Caki2 (cell line): ENCODE measurements around the gene KDR. TPM values are rescaled to one million over a fixed set of nuclear protein-coding genes. Genes with fewer than 3 reads are reported as not detected.

Experiments used
- DNase-seq: peaks from one replicate; pipeline ENCODE4 v3.0.0-alpha.2; 2015; ENCODE audit warnings: low read depth
- in situ Hi-C: cut with HindIII; loops from 2 replicates; pipeline ENCODE4 v1.10.0; 2016; ENCODE audit warnings: low sequenced_read_pairs, low pct_unique_long_range_greater_than_20kb, mixed read lengths
- total RNA-seq: library from RNA; depleted of rRNA; stranded (reverse); fragments of >200 nt; shearing (Covaris generic); gene quantifications from 2 replicates; pipeline ENCODE4 v1.2.3, GENCODE V29; 2014; ENCODE audit warnings: low replicate concordance

The KDR gene
- total RNA-seq, 1 experiment from 2014 or later: not detected

GRCh38 chr4:55125763-55126541 is 557 bp upstream of the KDR start:
- no peak for DNase-seq
- in situ Hi-C loops: no loop called here

GRCh38 chr4:55124322-55125076 is 896 bp downstream of the KDR start:
- DNase-seq: no peak
- in situ Hi-C loops: no loop called here

GRCh38 chr4:55123791-55124190 is 1.6 kb downstream of the KDR start:
- in situ Hi-C loops: no loop called here
- DNase-seq: no peak

GRCh38 chr4:55122235-55122634 is 3.2 kb downstream of the KDR start:
- DNase-seq: no peak
- in situ Hi-C loops: no loop called here

- in situ Hi-C loops: no loop called here
Observed at GRCh38 chr4:55121246-55121645, 4.1 kb downstream of the KDR start.

GRCh38 chr4:55118397-55118796 is 7.0 kb downstream of the KDR start:
- DNase-seq: no peak
- in situ Hi-C loops: no loop called here

More at GRCh38 chr4:55121246-55121645, 4.1 kb downstream of the KDR start:
- no peak for DNase-seq

GRCh38 chr4:55117511-55117910 is 7.9 kb downstream of the KDR start:
- DNase-seq: no peak
- in situ Hi-C loops: no loop called here

- in situ Hi-C loops: no loop called here
- no peak for DNase-seq
Observed at GRCh38 chr4:55116450-55116849, 8.9 kb downstream of the KDR start.

- in situ Hi-C loops: no loop called here
- DNase-seq: no peak
Observed at GRCh38 chr4:55111601-55112000, 13.8 kb downstream of the KDR start.

GRCh38 chr4:55110131-55110530 is 15.3 kb downstream of the KDR start:
- in situ Hi-C loops: no loop called here
- no peak for DNase-seq

GRCh38 chr4:55107054-55107453 is 18.3 kb downstream of the KDR start:
- in situ Hi-C loops: no loop called here
- no peak for DNase-seq

GRCh38 chr4:55103224-55103623 is 22.2 kb downstream of the KDR start:
- in situ Hi-C loops: no loop called here
- no peak for DNase-seq

- in situ Hi-C loops: no loop called here
- no peak for DNase-seq
Observed at GRCh38 chr4:55099816-55100215, 25.6 kb downstream of the KDR start.

- no peak for DNase-seq
- in situ Hi-C loops: no loop called here
Observed at GRCh38 chr4:55098456-55099204, 26.8 kb downstream of the KDR start.

GRCh38 chr4:55096619-55097018 is 28.8 kb downstream of the KDR start:
- no peak for DNase-seq
- in situ Hi-C loops: no loop called here

- in situ Hi-C loops: no loop called here
- DNase-seq: no peak
Observed at GRCh38 chr4:55096045-55096444, 29.4 kb downstream of the KDR start.

GRCh38 chr4:55092504-55092903 is 32.9 kb downstream of the KDR start:
- DNase-seq: no peak
- in situ Hi-C loops: no loop called here

GRCh38 chr4:55089916-55090315 is 35.5 kb downstream of the KDR start:
- no peak for DNase-seq
- in situ Hi-C loops: no loop called here

GRCh38 chr4:55087913-55088260 is 37.5 kb downstream of the KDR start:
- no peak for DNase-seq
- in situ Hi-C loops: no loop called here
